Heart right ventricle (tissue), 16 donors: ENCODE data around the gene NPC2. TPM values are rescaled to one million over a fixed set of nuclear protein-coding genes. Genes with fewer than 3 reads are reported as not detected.

Experiments used
- ATAC-seq, 8 donors: fragments of 200-7000 bp; cut with Tn5 transposase; one replicate each; pipeline ENCODE4 v1.9.1; 2020; ENCODE audit warnings: mild to moderate bottlenecking in 8 of 8, moderate library complexity in 8 of 8, moderate number of reproducible peaks in 1 of 8
- DNase-seq, 2 donors: peaks; one replicate each; pipeline ENCODE4 v3.0.0-alpha.2; 2020
- H3K27ac ChIP-seq, 10 donors: fragments of 200-600 bp; sonication (generic) in 2 of 10; one replicate each; pipeline versions ENCODE4 v1.5.0 to v1.8.0; 2020 to 2022; ENCODE audit warnings: mild to moderate bottlenecking in 3 of 10
- H3K27me3 ChIP-seq, 7 donors: fragments of 200-600 bp; one replicate each; pipeline ENCODE4 v1.8.0; 2021 to 2022; ENCODE audit warnings: mild to moderate bottlenecking in 2 of 7
- H3K36me3 ChIP-seq, 9 donors: fragments of 200-600 bp; sonication (generic) in 1 of 9; one replicate each; pipeline versions ENCODE4 v1.5.0 to v1.8.0; 2020 to 2022; ENCODE audit warnings: mild to moderate bottlenecking in 2 of 9
- H3K4me1 ChIP-seq, 9 donors: fragments of 200-600 bp; sonication (generic) in 1 of 9; one replicate each; pipeline versions ENCODE4 v1.5.0 to v1.8.0; 2020 to 2022; ENCODE audit warnings: mild to moderate bottlenecking in 4 of 9
- H3K4me3 ChIP-seq, 10 donors: fragments of 200-600 bp; sonication (generic) in 2 of 10; one replicate each; pipeline versions ENCODE4 v1.5.0 to v1.8.0; 2020 to 2022; ENCODE audit warnings: mild to moderate bottlenecking in 7 of 10, moderate library complexity in 2 of 10
- H3K9me3 ChIP-seq, 11 donors: fragments of 200-600 bp in 10 of 11; sonication (generic) in 2 of 11; one replicate each; pipeline versions ENCODE4 v1.5.0 to v1.8.0; 2013 to 2022; ENCODE audit warnings: mild to moderate bottlenecking in 2 of 11, control low read depth in 1 of 11, moderate library complexity in 1 of 11
- WGBS, 2 donors: extraction: QIAGEN DNeasy Blood & Tissue Kit; methylation state at CpG; one replicate each; pipeline ENCODE4 v1.1.7; 2013; ENCODE audit warnings: inconsistent platforms in 1 of 2; 5-methylcytosine and 5-hydroxymethylcytosine counted together
- intact Hi-C, 10 donors: fragments of 100-400 bp; cut with DNase I; formaldehyde crosslinking; loops; one replicate each; pipeline versions ENCODE4 v1.11.1 to v1.14.2; 2022
- polyA plus RNA-seq, 2 donors: library from polyadenylated mRNA; stranded (reverse); fragments of 200-250 nt; gene quantifications; one replicate each; pipeline ENCODE4 v1.2.3, GENCODE V29; 2013
- total RNA-seq, 10 donors: library from RNA; stranded (reverse); fragmentation: NEBNext Ultra II Directional in 3 of 10; extraction: Animal tissue kit (Norgen Biotek cat#: 25700) in 3 of 10; gene quantifications; one replicate each; pipeline versions ENCODE4 v1.2.1 to v1.2.4, GENCODE V29; 2021 to 2023
- TF ChIP-seq, protein P1 (sequence below), 9 donors: fragments of 200-600 bp; sonication (generic) in 2 of 9; IDR thresholded peaks; one replicate each; pipeline versions ENCODE4 v1.5.0 to v1.8.0; 2021 to 2022; ENCODE audit warnings: antibody characterized with exemption in 9 of 9, mild to moderate bottlenecking in 5 of 9, moderate library complexity in 1 of 9
- donor health status: Arrhythmogenic right ventricular cardiomyopathy.
- donor health status: ischemic (EF 13 %, LVEDD 7.1; RV severe dilation, severe dysfunction).
- donor health status: healthy with polysubstance abuse.
- donor health status: DM: no; HTN: yes; CAD: no.
- donor health status: DM: no; HTN: no; CAD: no.
- donor health status: ischemic (EF 25% LVEDD 6.9; RV normal size, moderate dysfunction).
- donor health status: ischemic (EF 25% LVEDD 5.7; RV mildly dilated, moderate dysfunction).
- donor health status: healthy.
- donor health status: DM: yes; HTN: yes; CAD: no.
- donor health status: Ischemic cardiomyopathy.
- donor health status: ischemic (EF 35%, LVEDD 5.7; RV mildly dilated, moderate dysfunction).
- donor health status: nonischemic (EF 11% LVEDD 7.7; RV severe dilation, severe dysfunction).
- donor health status: DM: yes; HTN: yes; CAD: no.
- donor health status: PGD.
- donor health status: ischemic (EF 29% LVEDD 5.4; RV normal size, mild dysfunction).
- donor health status: nonischemic (EF 23%, LVEDD 6.1; RV moderate dilation, normal function).

The NPC2 gene
- total and polyA plus RNA-seq, 12 donors, result 70.0 to 258 (median 108) TPM

GRCh38 chr14:74524812-74525135 is 31.7 kb upstream of the NPC2 start:
- Histone ChIP-seq H3K4me1 (peaks cover 0 to 9% (median 0%) of the 10 kb centered on the region in 9 donors), H3K36me3 (peaks cover 0 to 26% (median 0%) of the 10 kb centered on the region in 9 donors), H3K27me3 (no peaks in the 10 kb centered on the region), H3K27ac (no peak overlapping the region), H3K4me3 (no peak overlapping the region), H3K9me3 (no peaks in the 10 kb centered on the region)
- intact Hi-C loops, result no loop called here
- no peak for DNase-seq
- TF ChIP-seq, protein P1, sequence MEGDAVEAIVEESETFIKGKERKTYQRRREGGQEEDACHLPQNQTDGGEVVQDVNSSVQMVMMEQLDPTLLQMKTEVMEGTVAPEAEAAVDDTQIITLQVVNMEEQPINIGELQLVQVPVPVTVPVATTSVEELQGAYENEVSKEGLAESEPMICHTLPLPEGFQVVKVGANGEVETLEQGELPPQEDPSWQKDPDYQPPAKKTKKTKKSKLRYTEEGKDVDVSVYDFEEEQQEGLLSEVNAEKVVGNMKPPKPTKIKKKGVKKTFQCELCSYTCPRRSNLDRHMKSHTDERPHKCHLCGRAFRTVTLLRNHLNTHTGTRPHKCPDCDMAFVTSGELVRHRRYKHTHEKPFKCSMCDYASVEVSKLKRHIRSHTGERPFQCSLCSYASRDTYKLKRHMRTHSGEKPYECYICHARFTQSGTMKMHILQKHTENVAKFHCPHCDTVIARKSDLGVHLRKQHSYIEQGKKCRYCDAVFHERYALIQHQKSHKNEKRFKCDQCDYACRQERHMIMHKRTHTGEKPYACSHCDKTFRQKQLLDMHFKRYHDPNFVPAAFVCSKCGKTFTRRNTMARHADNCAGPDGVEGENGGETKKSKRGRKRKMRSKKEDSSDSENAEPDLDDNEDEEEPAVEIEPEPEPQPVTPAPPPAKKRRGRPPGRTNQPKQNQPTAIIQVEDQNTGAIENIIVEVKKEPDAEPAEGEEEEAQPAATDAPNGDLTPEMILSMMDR (IDR thresholded peaks at IDR 0.05), result no peak
- ATAC-seq, result no peak

GRCh38 chr14:74524076-74524811 is 31.1 kb upstream of the NPC2 start:
- DNase-seq (no peak), ATAC-seq (no peak)
- Histone ChIP-seq H3K27ac (no peak overlapping the region), H3K36me3 (peaks cover 0 to 22% (median 0%) of the 10 kb centered on the region in 9 donors), H3K27me3 (no peaks in the 10 kb centered on the region), H3K9me3 (no peaks in the 10 kb centered on the region), H3K4me3 (no peak overlapping the region), H3K4me1 (peaks cover 0 to 9% (median 0%) of the 10 kb centered on the region in 9 donors)
- WGBS, 2 donors, result 81 to 87% methylated on average over 14 of the region's 14 CpGs
- TF ChIP-seq, protein P1 (IDR thresholded peaks at IDR 0.05), result no peak
- intact Hi-C loops, result no loop called here

- H3K9me3 ChIP-seq, result no peaks in the 10 kb centered on the region
- H3K36me3 ChIP-seq, result peaks cover 0 to 32% (median 0%) of the 10 kb centered on the region in 9 donors
- 91 to 98% methylated on average over 7 of the region's 7 CpGs for WGBS, 2 donors
- ATAC-seq, result no peak
- TF ChIP-seq, protein P1 (IDR thresholded peaks at IDR 0.05), result no peak
- H3K27me3 ChIP-seq, result no peaks in the 10 kb centered on the region
- no peak overlapping the region for H3K4me3 ChIP-seq
- intact Hi-C loops, result no loop called here
- no peak for DNase-seq
- H3K27ac ChIP-seq, result no peak overlapping the region
- peaks cover 0 to 9% (median 0%) of the 10 kb centered on the region in 9 donors for H3K4me1 ChIP-seq
These were observed 29.6 kb upstream of the NPC2 start for GRCh38 chr14:74522740-74523139.

DNA sequence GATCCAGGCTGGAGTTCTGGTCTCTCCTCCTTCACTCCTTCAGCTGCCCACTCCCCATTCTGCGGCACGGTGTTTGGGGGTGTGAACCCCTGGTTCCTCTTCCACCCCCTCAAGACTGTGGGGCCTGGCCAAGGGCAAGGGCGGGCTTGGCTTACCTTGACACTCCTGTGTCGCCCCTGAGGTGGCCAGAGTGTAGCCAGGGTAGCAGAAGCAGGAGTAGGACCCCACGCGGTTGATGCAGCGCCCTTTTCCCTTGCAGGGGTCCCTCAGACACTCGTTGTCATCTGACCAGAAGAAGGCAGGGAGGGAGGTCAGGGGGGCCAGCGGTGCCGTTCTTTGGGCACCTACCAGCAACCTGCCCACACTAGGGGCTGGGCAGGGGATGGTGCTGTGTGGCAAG is 28.7 kb upstream of the NPC2 start:
- H3K4me3 ChIP-seq, result no peak overlapping the region
- ATAC-seq (no peak), DNase-seq (no peak)
- TF ChIP-seq, protein P1 (IDR thresholded peaks at IDR 0.05), result no peak
- peaks cover 0 to 35% (median 0%) of the 10 kb centered on the region in 9 donors for H3K36me3 ChIP-seq
- no peaks in the 10 kb centered on the region for H3K27me3 ChIP-seq
- no peaks in the 10 kb centered on the region for H3K9me3 ChIP-seq
- H3K27ac ChIP-seq, result no peak overlapping the region
- 81 to 91% methylated on average over 10 of the region's 10 CpGs for WGBS, 2 donors
- peaks cover 0 to 9% (median 0%) of the 10 kb centered on the region in 9 donors for H3K4me1 ChIP-seq
- intact Hi-C loops, result no loop called here
